WTC11 (cell line): ENCODE measurements around the gene STXBP3. TPM values are rescaled to one million over a fixed set of nuclear protein-coding genes. Genes with fewer than 3 reads are reported as not detected.

Source experiments
- ATAC-seq: fragments of 200-7000 bp; cut with Tn5 transposase; 2 replicates; pipeline ENCODE4 v1.10.0; 2021; ENCODE audit warnings: mild to moderate bottlenecking, moderate library complexity
- CTCF ChIA-PET: fragments of 300-600 bp; sonication (Branson Sonifier 250); formaldehyde crosslinking; loops from one replicate; lab custom pipeline; 2021; ENCODE audit warnings: antibody characterized with exemption; lab: Charles Lee
- POLR2A ChIA-PET: fragments of 350-600 bp; sonication (Branson Sonifier 250); formaldehyde crosslinking; loops from one replicate; lab custom pipeline; 2021; ENCODE audit warnings: antibody characterized with exemption; lab: Charles Lee
- DNase-seq: peaks from one replicate; pipeline ENCODE4 v3.0.0; 2021; ENCODE audit warnings: low spot score
- H3K27ac Mint-ChIP-seq: 2 replicates; pipeline ENCODE4 v1.8.0; 2021; ENCODE audit warnings: mixed read lengths
- H3K27me3 Mint-ChIP-seq: 2 replicates; pipeline ENCODE4 v1.8.0; 2021; ENCODE audit warnings: low read depth, mild to moderate bottlenecking, moderate library complexity, mixed read lengths
- H3K36me3 Mint-ChIP-seq: 2 replicates; pipeline ENCODE4 v1.8.0; 2021; ENCODE audit warnings: mixed read lengths
- H3K4me1 Mint-ChIP-seq: 2 replicates; pipeline ENCODE4 v1.8.0; 2022; ENCODE audit warnings: mixed read lengths
- H3K4me3 Mint-ChIP-seq: 2 replicates; pipeline ENCODE4 v1.8.0; 2021; ENCODE audit warnings: mild to moderate bottlenecking, moderate library complexity, mixed read lengths
- H3K9me3 Mint-ChIP-seq: 2 replicates; pipeline ENCODE4 v1.8.0; 2021; ENCODE audit warnings: mixed read lengths
- AR ChIP-seq: fragments of 250-450 bp; sonication (Bioruptor Pico); IDR thresholded peaks from 2 replicates; pipeline ENCODE4 v1.9.0; 2021; ENCODE audit warnings: mild to moderate bottlenecking
- ATF1 ChIP-seq: sonication (generic); formaldehyde crosslinking; IDR thresholded peaks from 2 replicates; pipeline ENCODE4 v1.8.1; 2023; ENCODE audit warnings: mild to moderate bottlenecking, moderate library complexity, missing genetic modification reagents
- E2F5 ChIP-seq: sonication (generic); formaldehyde crosslinking; IDR thresholded peaks from 2 replicates; pipeline ENCODE4 v1.8.1; 2022; ENCODE audit warnings: mild to moderate bottlenecking, moderate library complexity, missing genetic modification reagents
- FOXK1 ChIP-seq: sonication (generic); formaldehyde crosslinking; IDR thresholded peaks from 2 replicates; pipeline ENCODE4 v1.8.0; 2022; ENCODE audit warnings: mild to moderate bottlenecking, moderate library complexity, missing genetic modification reagents
- GTF2I ChIP-seq: fragments of 250-450 bp; sonication (Bioruptor Pico); conservative IDR thresholded peaks from 2 replicates; pipeline ENCODE4 v1.4.0; 2021; ENCODE audit warnings: mild to moderate bottlenecking
- HMGXB4 ChIP-seq: sonication (generic); formaldehyde crosslinking; IDR thresholded peaks from 2 replicates; pipeline ENCODE4 v1.8.1; 2023; ENCODE audit warnings: mild to moderate bottlenecking, moderate library complexity, missing genetic modification reagents
- JAZF1 ChIP-seq: fragments of 250-450 bp; sonication (Bioruptor Pico); IDR thresholded peaks from 2 replicates; pipeline ENCODE4 v1.9.0; 2021; ENCODE audit warnings: moderate library complexity, mild to moderate bottlenecking, inconsistent platforms
- NFYB ChIP-seq: sonication (generic); formaldehyde crosslinking; conservative IDR thresholded peaks from 2 replicates; pipeline ENCODE4 v1.8.0; 2022; ENCODE audit warnings: low read depth, missing genetic modification reagents
- PRRX2 ChIP-seq: fragments of 250-450 bp; sonication (Bioruptor Pico); IDR thresholded peaks from 2 replicates; pipeline ENCODE4 v1.8.0; 2021; ENCODE audit warnings: mild to moderate bottlenecking
- SMAD4 ChIP-seq: sonication (generic); formaldehyde crosslinking; IDR thresholded peaks from 2 replicates; pipeline ENCODE4 v1.8.0; 2022; ENCODE audit warnings: mild to moderate bottlenecking, missing genetic modification reagents
- STAT6 ChIP-seq: sonication (generic); formaldehyde crosslinking; conservative IDR thresholded peaks from 2 replicates; pipeline ENCODE4 v1.8.1; 2023; ENCODE audit warnings: mild to moderate bottlenecking, low read depth, missing genetic modification reagents, moderate library complexity
- TEAD1 ChIP-seq: sonication (generic); formaldehyde crosslinking; IDR thresholded peaks from 2 replicates; pipeline ENCODE4 v1.8.0; 2022; ENCODE audit warnings: mild to moderate bottlenecking, missing genetic modification reagents
- TP53 ChIP-seq: sonication (generic); formaldehyde crosslinking; IDR thresholded peaks from 2 replicates; pipeline ENCODE4 v1.8.1; 2023; ENCODE audit warnings: mild to moderate bottlenecking, missing genetic modification reagents
- ZBTB21 ChIP-seq: sonication (generic); formaldehyde crosslinking; IDR thresholded peaks from 2 replicates; pipeline ENCODE4 v1.8.1; 2023; ENCODE audit warnings: mild to moderate bottlenecking, missing genetic modification reagents, borderline replicate concordance
- ZNF219 ChIP-seq: sonication (generic); formaldehyde crosslinking; IDR thresholded peaks from 2 replicates; pipeline ENCODE4 v1.8.0; 2023; ENCODE audit warnings: missing genetic modification reagents, mild to moderate bottlenecking, borderline replicate concordance
- ZNF263 ChIP-seq: sonication (generic); formaldehyde crosslinking; IDR thresholded peaks from 2 replicates; pipeline ENCODE4 v1.8.1; 2022; ENCODE audit warnings: low read depth, mild to moderate bottlenecking, moderate library complexity, missing genetic modification reagents
- ZNF423 ChIP-seq: fragments of 250-450 bp; sonication (Bioruptor Pico); IDR thresholded peaks from 2 replicates; pipeline ENCODE4 v2.1.2; 2022; ENCODE audit warnings: mild to moderate bottlenecking, moderate library complexity
- ZNF512 ChIP-seq: sonication (generic); formaldehyde crosslinking; IDR thresholded peaks from 2 replicates; pipeline ENCODE4 v1.8.1; 2022; ENCODE audit warnings: missing genetic modification reagents, borderline replicate concordance
- total RNA-seq: library from RNA; stranded (reverse); gene quantifications from 3 replicates; pipeline ENCODE4 v1.2.3, GENCODE V29; 2021
- TF ChIP-seq, protein P1 (sequence below): sonication (generic); formaldehyde crosslinking; IDR thresholded peaks from 2 replicates; pipeline ENCODE4 v1.8.1; 2023; ENCODE audit warnings: mild to moderate bottlenecking, missing genetic modification reagents, moderate library complexity
- TF ChIP-seq, protein P2 (sequence below): fragments of 250-450 bp; sonication (Bioruptor Pico); IDR thresholded peaks from 2 replicates; pipeline ENCODE4 v1.9.0; 2021; ENCODE audit warnings: mild to moderate bottlenecking

The STXBP3 gene
- total RNA-seq, 1 experiment from 2014 or later: 26.1 TPM

- TF ChIP-seq ZNF512 (CRISPR knock-in tag): no peak
These were observed 21.2 kb downstream of the STXBP3 start (continued) for GRCh38 chr1:108767708-108768107.

DNA sequence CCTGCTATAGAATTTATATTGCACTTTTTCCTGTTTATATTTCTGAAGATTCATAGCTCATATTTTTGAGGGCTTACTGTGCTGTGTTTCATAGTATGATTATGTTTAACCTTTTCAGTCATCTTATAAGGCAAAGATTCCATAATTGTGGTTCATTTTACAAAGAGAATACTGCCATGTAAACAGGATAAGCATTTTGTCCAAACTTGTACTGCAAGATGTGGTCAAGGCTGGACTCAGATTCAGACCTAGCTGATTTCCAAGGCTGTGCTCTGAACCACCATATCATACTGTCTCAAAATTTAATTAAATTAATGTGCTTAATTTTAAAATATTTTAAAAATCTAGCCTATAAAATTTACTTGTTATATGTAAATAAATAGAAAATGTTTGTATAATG lies 31.4 kb downstream of the STXBP3 start:
- ATAC-seq (no peak), DNase-seq (no peak)
- Mint-ChIP-seq H3K4me3 (no peak overlapping the region), H3K4me1 (peaks cover 4% of the 10 kb centered on the region; the same call in 1 of the 2 replicates), H3K36me3 (peaks cover 41% of the 10 kb centered on the region), H3K9me3 (no peaks in the 10 kb centered on the region), H3K27ac (no peak overlapping the region), H3K27me3 (no peaks in the 10 kb centered on the region)
- ChIA-PET POLR2A (no interaction called here), CTCF (no interaction called here)
- TF ChIP-seq E2F5 (no peak), ATF1 (CRISPR knock-in tag) (no peak), ZNF219 (CRISPR knock-in tag) (no peak), NFYB (CRISPR knock-in tag) (no peak)

- CTCF ChIA-PET: no interaction called here
- H3K27ac Mint-ChIP-seq: no peak overlapping the region
- no peaks in the 10 kb centered on the region for H3K27me3 Mint-ChIP-seq
- no peak overlapping the region for H3K4me3 Mint-ChIP-seq
- POLR2A ChIA-PET: no interaction called here
- peaks cover 4% of the 10 kb centered on the region; the same call in 1 of the 2 replicates for H3K4me1 Mint-ChIP-seq
- H3K36me3 Mint-ChIP-seq: peaks cover 49% of the 10 kb centered on the region
- DNase-seq (no peak), ATAC-seq (no peak)
- peaks cover 14% of the 10 kb centered on the region for H3K9me3 Mint-ChIP-seq
- no peak for TF ChIP-seq AR (CRISPR knock-in tag)
- no peak for TF ChIP-seq STAT6 (CRISPR knock-in tag)
- TF ChIP-seq TP53 (CRISPR knock-in tag): no peak
- TF ChIP-seq HMGXB4 (CRISPR knock-in tag): no peak
- no peak for TF ChIP-seq PRRX2 (CRISPR knock-in tag)
- TF ChIP-seq GTF2I (CRISPR knock-in tag): no peak
- TF ChIP-seq FOXK1 (CRISPR knock-in tag): no peak
- no peak for TF ChIP-seq ZBTB21 (CRISPR knock-in tag)
- TF ChIP-seq, protein P1, sequence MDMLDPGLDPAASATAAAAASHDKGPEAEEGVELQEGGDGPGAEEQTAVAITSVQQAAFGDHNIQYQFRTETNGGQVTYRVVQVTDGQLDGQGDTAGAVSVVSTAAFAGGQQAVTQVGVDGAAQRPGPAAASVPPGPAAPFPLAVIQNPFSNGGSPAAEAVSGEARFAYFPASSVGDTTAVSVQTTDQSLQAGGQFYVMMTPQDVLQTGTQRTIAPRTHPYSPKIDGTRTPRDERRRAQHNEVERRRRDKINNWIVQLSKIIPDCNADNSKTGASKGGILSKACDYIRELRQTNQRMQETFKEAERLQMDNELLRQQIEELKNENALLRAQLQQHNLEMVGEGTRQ (CRISPR knock-in tag): no peak
- TF ChIP-seq TEAD1: no peak
- no peak for TF ChIP-seq ZNF263 (CRISPR knock-in tag)
- TF ChIP-seq, protein P2, sequence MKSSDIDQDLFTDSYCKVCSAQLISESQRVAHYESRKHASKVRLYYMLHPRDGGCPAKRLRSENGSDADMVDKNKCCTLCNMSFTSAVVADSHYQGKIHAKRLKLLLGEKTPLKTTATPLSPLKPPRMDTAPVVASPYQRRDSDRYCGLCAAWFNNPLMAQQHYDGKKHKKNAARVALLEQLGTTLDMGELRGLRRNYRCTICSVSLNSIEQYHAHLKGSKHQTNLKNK (CRISPR knock-in tag): no peak
- TF ChIP-seq E2F5: no peak
- no peak for TF ChIP-seq ZNF423 (CRISPR knock-in tag)
- no peak for TF ChIP-seq SMAD4 (CRISPR knock-in tag)
- no peak for TF ChIP-seq JAZF1 (CRISPR knock-in tag)
- no peak for TF ChIP-seq ZNF512 (CRISPR knock-in tag)
These were observed 33.0 kb downstream of the STXBP3 start for GRCh38 chr1:108779455-108779854.
